WTC11 (cell line): ENCODE measurements around the gene PPP2R5A. TPM values are rescaled to one million over a fixed set of nuclear protein-coding genes. Genes with fewer than 3 reads are reported as not detected.

ENCODE experiments used
- ATAC-seq: fragments of 200-7000 bp; cut with Tn5 transposase; 2 replicates; pipeline ENCODE4 v1.10.0; 2021; ENCODE audit warnings: mild to moderate bottlenecking, moderate library complexity
- CTCF ChIA-PET: fragments of 300-600 bp; sonication (Branson Sonifier 250); formaldehyde crosslinking; loops from one replicate; lab custom pipeline; 2021; ENCODE audit warnings: antibody characterized with exemption; lab: Charles Lee
- POLR2A ChIA-PET: fragments of 350-600 bp; sonication (Branson Sonifier 250); formaldehyde crosslinking; loops from one replicate; lab custom pipeline; 2021; ENCODE audit warnings: antibody characterized with exemption; lab: Charles Lee
- DNase-seq: peaks from one replicate; pipeline ENCODE4 v3.0.0; 2021; ENCODE audit warnings: low spot score
- H3K27ac Mint-ChIP-seq: 2 replicates; pipeline ENCODE4 v1.8.0; 2021; ENCODE audit warnings: mixed read lengths
- H3K27me3 Mint-ChIP-seq: 2 replicates; pipeline ENCODE4 v1.8.0; 2021; ENCODE audit warnings: low read depth, mild to moderate bottlenecking, moderate library complexity, mixed read lengths
- H3K36me3 Mint-ChIP-seq: 2 replicates; pipeline ENCODE4 v1.8.0; 2021; ENCODE audit warnings: mixed read lengths
- H3K4me1 Mint-ChIP-seq: 2 replicates; pipeline ENCODE4 v1.8.0; 2022; ENCODE audit warnings: mixed read lengths
- H3K4me3 Mint-ChIP-seq: 2 replicates; pipeline ENCODE4 v1.8.0; 2021; ENCODE audit warnings: mild to moderate bottlenecking, moderate library complexity, mixed read lengths
- H3K9me3 Mint-ChIP-seq: 2 replicates; pipeline ENCODE4 v1.8.0; 2021; ENCODE audit warnings: mixed read lengths
- CBFB ChIP-seq: sonication (generic); formaldehyde crosslinking; IDR thresholded peaks from 2 replicates; pipeline ENCODE4 v1.8.1; 2022; ENCODE audit warnings: mild to moderate bottlenecking, low read depth, missing genetic modification reagents
- CREB1 ChIP-seq: sonication (generic); formaldehyde crosslinking; IDR thresholded peaks from 2 replicates; pipeline ENCODE4 v1.8.0; 2023; ENCODE audit warnings: mild to moderate bottlenecking, missing genetic modification reagents
- EMX1 ChIP-seq: fragments of 250-450 bp; sonication (Bioruptor Pico); IDR thresholded peaks from 2 replicates; pipeline ENCODE4 v1.8.0; 2021; ENCODE audit warnings: mild to moderate bottlenecking
- ESRRA ChIP-seq: sonication (generic); formaldehyde crosslinking; IDR thresholded peaks from 2 replicates; pipeline ENCODE4 v1.8.1; 2022; ENCODE audit warnings: mild to moderate bottlenecking, missing genetic modification reagents, borderline replicate concordance
- MXD4 ChIP-seq: fragments of 250-450 bp; sonication (Bioruptor Pico); IDR thresholded peaks from 2 replicates; pipeline ENCODE4 v1.8.0; 2021; ENCODE audit warnings: mild to moderate bottlenecking, moderate library complexity, borderline replicate concordance
- MYBL2 ChIP-seq: sonication (generic); formaldehyde crosslinking; IDR thresholded peaks from 2 replicates; pipeline ENCODE4 v1.8.1; 2023; ENCODE audit warnings: mild to moderate bottlenecking, moderate library complexity, missing genetic modification reagents
- NR3C1 ChIP-seq: sonication (generic); formaldehyde crosslinking; conservative IDR thresholded peaks from 2 replicates; pipeline ENCODE4 v1.8.1; 2023; ENCODE audit warnings: low read depth, mild to moderate bottlenecking, missing genetic modification reagents
- SOX15 ChIP-seq: fragments of 250-450 bp; sonication (Bioruptor Pico); IDR thresholded peaks from 2 replicates; pipeline ENCODE4 v1.9.0; 2021; ENCODE audit warnings: mild to moderate bottlenecking
- ZNF232 ChIP-seq: sonication (generic); formaldehyde crosslinking; IDR thresholded peaks from 2 replicates; pipeline ENCODE4 v1.8.0; 2022; ENCODE audit warnings: mild to moderate bottlenecking, missing genetic modification reagents
- ZNF396 ChIP-seq: fragments of 250-450 bp; sonication (Bioruptor Pico); IDR thresholded peaks from 2 replicates; pipeline ENCODE4 v1.8.0; 2021; ENCODE audit warnings: mild to moderate bottlenecking, moderate library complexity, borderline replicate concordance
- ZNF423 ChIP-seq: fragments of 250-450 bp; sonication (Bioruptor Pico); IDR thresholded peaks from 2 replicates; pipeline ENCODE4 v2.1.2; 2022; ENCODE audit warnings: mild to moderate bottlenecking, moderate library complexity
- total RNA-seq: library from RNA; stranded (reverse); gene quantifications from 3 replicates; pipeline ENCODE4 v1.2.3, GENCODE V29; 2021
- TF ChIP-seq, protein P1 (sequence below): sonication (generic); formaldehyde crosslinking; IDR thresholded peaks from 2 replicates; pipeline ENCODE4 v1.8.0; 2022; ENCODE audit warnings: mild to moderate bottlenecking, missing genetic modification reagents
- TF ChIP-seq, protein P2 (sequence below): sonication (generic); formaldehyde crosslinking; IDR thresholded peaks from 2 replicates; pipeline ENCODE4 v1.8.0; 2023; ENCODE audit warnings: missing genetic modification reagents
- TF ChIP-seq, protein P3 (sequence below): sonication (generic); formaldehyde crosslinking; IDR thresholded peaks from 2 replicates; pipeline ENCODE4 v1.8.1; 2022; ENCODE audit warnings: mild to moderate bottlenecking, moderate library complexity, missing genetic modification reagents
- TF ChIP-seq, protein P4 (sequence below): sonication (generic); formaldehyde crosslinking; IDR thresholded peaks from 2 replicates; pipeline ENCODE4 v1.8.1; 2023; ENCODE audit warnings: mild to moderate bottlenecking, missing genetic modification reagents, moderate library complexity
- TF ChIP-seq, protein P5 (sequence below): sonication (generic); formaldehyde crosslinking; IDR thresholded peaks from 2 replicates; pipeline ENCODE4 v1.8.1; 2022; ENCODE audit warnings: missing genetic modification reagents, borderline replicate concordance
- TF ChIP-seq, protein P6 (sequence below): sonication (generic); formaldehyde crosslinking; IDR thresholded peaks from 2 replicates; pipeline ENCODE4 v1.8.1; 2023; ENCODE audit warnings: mild to moderate bottlenecking, missing genetic modification reagents, borderline replicate concordance
- TF ChIP-seq, protein P7 (sequence below): fragments of 250-450 bp; sonication (Bioruptor Pico); conservative IDR thresholded peaks from 2 replicates; pipeline ENCODE4 v1.9.0; 2021; ENCODE audit warnings: mild to moderate bottlenecking
- TF ChIP-seq, protein P8 (sequence below): fragments of 200-600 bp; IDR thresholded peaks from 2 replicates; pipeline ENCODE4 v1.8.0; 2022; ENCODE audit warnings: antibody characterized with exemption
- TF ChIP-seq, protein P9 (sequence below): fragments of 250-450 bp; sonication (Bioruptor Pico); IDR thresholded peaks from 2 replicates; pipeline ENCODE4 v2.1.2; 2022; ENCODE audit warnings: mild to moderate bottlenecking, moderate library complexity

The PPP2R5A gene
- total RNA-seq, 1 experiment from 2014 or later: 35.9 TPM

DNA sequence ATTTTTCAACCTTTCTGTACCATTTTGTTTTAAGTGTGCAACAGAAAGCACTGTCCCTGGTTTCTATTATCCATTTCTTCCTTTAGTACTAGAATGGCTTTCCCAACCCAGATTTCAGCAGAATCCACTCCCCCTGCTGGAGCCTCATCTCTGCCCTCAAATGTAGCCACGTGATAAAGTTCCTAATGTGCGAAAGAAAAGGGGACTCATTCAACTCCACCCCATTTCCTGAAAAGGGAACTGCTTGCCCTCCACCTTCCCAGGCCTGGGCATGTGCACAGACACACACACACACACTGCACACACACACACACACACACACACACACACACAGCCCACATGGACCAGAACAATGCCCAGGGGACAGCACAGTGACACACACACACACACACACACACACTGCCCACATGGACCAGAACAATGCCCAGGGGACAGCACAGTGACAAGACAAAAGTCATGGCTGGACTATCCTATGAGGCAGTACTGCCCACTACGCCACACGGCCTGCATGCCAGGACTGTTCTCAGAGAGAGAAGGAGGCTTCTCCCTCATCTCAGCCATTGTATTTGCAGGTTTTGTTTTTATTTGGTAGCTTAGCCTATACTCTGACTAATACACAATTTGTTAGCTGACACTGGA, 96.3 kb downstream of the PPP2R5A start:
- Mint-ChIP-seq H3K4me3 (no peak overlapping the region), H3K36me3 (peaks cover 65% of the 10 kb centered on the region), H3K27ac (no peak overlapping the region), H3K27me3 (no peaks in the 10 kb centered on the region), H3K4me1 (peaks cover 3% of the 10 kb centered on the region; the same call in 1 of the 2 replicates), H3K9me3 (no peaks in the 10 kb centered on the region)
- TF ChIP-seq MXD4 (CRISPR knock-in tag) (no peak), ZNF396 (CRISPR knock-in tag) (no peak), CREB1 (CRISPR knock-in tag) (no peak), ZNF232 (CRISPR knock-in tag) (no peak), MYBL2 (CRISPR knock-in tag) (no peak), NR3C1 (CRISPR knock-in tag) (no peak), SOX15 (CRISPR knock-in tag) (no peak), ESRRA (CRISPR knock-in tag) (no peak), EMX1 (CRISPR knock-in tag) (no peak), ZNF423 (CRISPR knock-in tag) (no peak), CBFB (CRISPR knock-in tag) (no peak)
- TF ChIP-seq, protein P1, sequence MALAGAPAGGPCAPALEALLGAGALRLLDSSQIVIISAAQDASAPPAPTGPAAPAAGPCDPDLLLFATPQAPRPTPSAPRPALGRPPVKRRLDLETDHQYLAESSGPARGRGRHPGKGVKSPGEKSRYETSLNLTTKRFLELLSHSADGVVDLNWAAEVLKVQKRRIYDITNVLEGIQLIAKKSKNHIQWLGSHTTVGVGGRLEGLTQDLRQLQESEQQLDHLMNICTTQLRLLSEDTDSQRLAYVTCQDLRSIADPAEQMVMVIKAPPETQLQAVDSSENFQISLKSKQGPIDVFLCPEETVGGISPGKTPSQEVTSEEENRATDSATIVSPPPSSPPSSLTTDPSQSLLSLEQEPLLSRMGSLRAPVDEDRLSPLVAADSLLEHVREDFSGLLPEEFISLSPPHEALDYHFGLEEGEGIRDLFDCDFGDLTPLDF (CRISPR knock-in tag): no peak
- TF ChIP-seq, protein P2, sequence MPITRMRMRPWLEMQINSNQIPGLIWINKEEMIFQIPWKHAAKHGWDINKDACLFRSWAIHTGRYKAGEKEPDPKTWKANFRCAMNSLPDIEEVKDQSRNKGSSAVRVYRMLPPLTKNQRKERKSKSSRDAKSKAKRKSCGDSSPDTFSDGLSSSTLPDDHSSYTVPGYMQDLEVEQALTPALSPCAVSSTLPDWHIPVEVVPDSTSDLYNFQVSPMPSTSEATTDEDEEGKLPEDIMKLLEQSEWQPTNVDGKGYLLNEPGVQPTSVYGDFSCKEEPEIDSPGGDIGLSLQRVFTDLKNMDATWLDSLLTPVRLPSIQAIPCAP (CRISPR knock-in tag): no peak
- TF ChIP-seq, protein P3, sequence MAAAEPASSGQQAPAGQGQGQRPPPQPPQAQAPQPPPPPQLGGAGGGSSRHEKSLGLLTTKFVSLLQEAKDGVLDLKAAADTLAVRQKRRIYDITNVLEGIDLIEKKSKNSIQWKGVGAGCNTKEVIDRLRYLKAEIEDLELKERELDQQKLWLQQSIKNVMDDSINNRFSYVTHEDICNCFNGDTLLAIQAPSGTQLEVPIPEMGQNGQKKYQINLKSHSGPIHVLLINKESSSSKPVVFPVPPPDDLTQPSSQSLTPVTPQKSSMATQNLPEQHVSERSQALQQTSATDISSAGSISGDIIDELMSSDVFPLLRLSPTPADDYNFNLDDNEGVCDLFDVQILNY (CRISPR knock-in tag): no peak
- TF ChIP-seq, protein P4, sequence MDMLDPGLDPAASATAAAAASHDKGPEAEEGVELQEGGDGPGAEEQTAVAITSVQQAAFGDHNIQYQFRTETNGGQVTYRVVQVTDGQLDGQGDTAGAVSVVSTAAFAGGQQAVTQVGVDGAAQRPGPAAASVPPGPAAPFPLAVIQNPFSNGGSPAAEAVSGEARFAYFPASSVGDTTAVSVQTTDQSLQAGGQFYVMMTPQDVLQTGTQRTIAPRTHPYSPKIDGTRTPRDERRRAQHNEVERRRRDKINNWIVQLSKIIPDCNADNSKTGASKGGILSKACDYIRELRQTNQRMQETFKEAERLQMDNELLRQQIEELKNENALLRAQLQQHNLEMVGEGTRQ (CRISPR knock-in tag): no peak
- TF ChIP-seq, protein P5, sequence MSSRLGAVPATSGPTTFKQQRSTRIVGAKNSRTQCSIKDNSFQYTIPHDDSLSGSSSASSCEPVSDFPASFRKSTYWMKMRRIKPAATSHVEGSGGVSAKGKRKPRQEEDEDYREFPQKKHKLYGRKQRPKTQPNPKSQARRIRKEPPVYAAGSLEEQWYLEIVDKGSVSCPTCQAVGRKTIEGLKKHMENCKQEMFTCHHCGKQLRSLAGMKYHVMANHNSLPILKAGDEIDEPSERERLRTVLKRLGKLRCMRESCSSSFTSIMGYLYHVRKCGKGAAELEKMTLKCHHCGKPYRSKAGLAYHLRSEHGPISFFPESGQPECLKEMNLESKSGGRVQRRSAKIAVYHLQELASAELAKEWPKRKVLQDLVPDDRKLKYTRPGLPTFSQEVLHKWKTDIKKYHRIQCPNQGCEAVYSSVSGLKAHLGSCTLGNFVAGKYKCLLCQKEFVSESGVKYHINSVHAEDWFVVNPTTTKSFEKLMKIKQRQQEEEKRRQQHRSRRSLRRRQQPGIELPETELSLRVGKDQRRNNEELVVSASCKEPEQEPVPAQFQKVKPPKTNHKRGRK (CRISPR knock-in tag): no peak
- TF ChIP-seq, protein P6, sequence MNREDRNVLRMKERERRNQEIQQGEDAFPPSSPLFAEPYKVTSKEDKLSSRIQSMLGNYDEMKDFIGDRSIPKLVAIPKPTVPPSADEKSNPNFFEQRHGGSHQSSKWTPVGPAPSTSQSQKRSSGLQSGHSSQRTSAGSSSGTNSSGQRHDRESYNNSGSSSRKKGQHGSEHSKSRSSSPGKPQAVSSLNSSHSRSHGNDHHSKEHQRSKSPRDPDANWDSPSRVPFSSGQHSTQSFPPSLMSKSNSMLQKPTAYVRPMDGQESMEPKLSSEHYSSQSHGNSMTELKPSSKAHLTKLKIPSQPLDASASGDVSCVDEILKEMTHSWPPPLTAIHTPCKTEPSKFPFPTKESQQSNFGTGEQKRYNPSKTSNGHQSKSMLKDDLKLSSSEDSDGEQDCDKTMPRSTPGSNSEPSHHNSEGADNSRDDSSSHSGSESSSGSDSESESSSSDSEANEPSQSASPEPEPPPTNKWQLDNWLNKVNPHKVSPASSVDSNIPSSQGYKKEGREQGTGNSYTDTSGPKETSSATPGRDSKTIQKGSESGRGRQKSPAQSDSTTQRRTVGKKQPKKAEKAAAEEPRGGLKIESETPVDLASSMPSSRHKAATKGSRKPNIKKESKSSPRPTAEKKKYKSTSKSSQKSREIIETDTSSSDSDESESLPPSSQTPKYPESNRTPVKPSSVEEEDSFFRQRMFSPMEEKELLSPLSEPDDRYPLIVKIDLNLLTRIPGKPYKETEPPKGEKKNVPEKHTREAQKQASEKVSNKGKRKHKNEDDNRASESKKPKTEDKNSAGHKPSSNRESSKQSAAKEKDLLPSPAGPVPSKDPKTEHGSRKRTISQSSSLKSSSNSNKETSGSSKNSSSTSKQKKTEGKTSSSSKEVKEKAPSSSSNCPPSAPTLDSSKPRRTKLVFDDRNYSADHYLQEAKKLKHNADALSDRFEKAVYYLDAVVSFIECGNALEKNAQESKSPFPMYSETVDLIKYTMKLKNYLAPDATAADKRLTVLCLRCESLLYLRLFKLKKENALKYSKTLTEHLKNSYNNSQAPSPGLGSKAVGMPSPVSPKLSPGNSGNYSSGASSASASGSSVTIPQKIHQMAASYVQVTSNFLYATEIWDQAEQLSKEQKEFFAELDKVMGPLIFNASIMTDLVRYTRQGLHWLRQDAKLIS: no peak
- TF ChIP-seq, protein P7, sequence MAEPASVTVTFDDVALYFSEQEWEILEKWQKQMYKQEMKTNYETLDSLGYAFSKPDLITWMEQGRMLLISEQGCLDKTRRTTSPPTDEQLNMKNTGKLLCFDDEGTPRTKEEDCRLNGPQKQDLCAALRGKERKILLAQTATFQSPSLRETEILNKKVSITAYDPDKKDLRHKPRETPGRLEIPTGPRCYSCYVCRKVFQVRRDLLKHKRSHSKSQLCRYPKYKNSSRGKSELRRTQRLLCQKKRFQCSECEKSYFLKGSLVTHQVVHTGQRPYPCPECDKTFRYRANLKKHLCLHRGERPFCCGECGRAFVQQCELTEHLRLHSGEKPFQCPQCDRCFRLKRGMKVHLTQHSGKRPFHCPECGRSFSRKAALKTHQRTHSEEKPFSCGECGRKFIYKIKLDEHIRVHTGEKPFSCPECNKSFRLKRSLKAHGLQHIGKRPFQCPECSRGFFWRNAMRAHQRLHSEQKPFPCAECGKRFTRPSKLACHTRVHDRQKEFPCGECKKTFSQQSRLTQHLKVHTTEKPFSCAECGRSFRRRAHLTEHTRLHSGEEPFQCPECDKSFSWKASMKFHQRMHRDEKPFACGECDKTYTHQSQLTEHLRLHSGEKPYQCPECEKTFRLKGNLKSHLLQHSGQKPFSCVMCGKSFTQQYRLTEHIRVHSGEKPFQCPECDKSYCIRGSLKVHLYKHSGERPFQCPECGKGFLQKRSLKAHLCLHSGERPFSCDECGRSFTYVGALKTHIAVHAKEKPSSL (CRISPR knock-in tag): no peak
- TF ChIP-seq, protein P8, sequence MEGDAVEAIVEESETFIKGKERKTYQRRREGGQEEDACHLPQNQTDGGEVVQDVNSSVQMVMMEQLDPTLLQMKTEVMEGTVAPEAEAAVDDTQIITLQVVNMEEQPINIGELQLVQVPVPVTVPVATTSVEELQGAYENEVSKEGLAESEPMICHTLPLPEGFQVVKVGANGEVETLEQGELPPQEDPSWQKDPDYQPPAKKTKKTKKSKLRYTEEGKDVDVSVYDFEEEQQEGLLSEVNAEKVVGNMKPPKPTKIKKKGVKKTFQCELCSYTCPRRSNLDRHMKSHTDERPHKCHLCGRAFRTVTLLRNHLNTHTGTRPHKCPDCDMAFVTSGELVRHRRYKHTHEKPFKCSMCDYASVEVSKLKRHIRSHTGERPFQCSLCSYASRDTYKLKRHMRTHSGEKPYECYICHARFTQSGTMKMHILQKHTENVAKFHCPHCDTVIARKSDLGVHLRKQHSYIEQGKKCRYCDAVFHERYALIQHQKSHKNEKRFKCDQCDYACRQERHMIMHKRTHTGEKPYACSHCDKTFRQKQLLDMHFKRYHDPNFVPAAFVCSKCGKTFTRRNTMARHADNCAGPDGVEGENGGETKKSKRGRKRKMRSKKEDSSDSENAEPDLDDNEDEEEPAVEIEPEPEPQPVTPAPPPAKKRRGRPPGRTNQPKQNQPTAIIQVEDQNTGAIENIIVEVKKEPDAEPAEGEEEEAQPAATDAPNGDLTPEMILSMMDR: no peak
- TF ChIP-seq, protein P9, sequence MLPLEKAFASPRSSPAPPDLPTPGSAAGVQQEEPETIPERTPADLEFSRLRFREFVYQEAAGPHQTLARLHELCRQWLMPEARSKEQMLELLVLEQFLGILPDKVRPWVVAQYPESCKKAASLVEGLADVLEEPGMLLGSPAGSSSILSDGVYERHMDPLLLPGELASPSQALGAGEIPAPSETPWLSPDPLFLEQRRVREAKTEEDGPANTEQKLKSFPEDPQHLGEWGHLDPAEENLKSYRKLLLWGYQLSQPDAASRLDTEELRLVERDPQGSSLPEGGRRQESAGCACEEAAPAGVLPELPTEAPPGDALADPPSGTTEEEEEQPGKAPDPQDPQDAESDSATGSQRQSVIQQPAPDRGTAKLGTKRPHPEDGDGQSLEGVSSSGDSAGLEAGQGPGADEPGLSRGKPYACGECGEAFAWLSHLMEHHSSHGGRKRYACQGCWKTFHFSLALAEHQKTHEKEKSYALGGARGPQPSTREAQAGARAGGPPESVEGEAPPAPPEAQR (CRISPR knock-in tag): no peak
- no peak; the same call in 1 of the 2 replicates for ATAC-seq
- CTCF ChIA-PET: no interaction called here
- no peak for DNase-seq
- POLR2A ChIA-PET: no interaction called here
